ENCODE data around the gene ILF2. TPM values are rescaled to one million over a fixed set of nuclear protein-coding genes. Genes with fewer than 3 reads are reported as not detected.
A peak's percentile ranks its signal among the peaks of the same experiment; 100 is the strongest.

The ILF2 gene
- total and polyA plus RNA-seq, 2 of the 13 experiments (the other 11 are each of a cell fraction or from before 2014, with no cell fraction given) = 292 to 366 TPM

GRCh38 chr1:153626904-153627714 lies 43.7 kb downstream of the ILF2 start, which contains the start of gene S100A13 (continued):
- TF ChIP-seq, protein P1, sequence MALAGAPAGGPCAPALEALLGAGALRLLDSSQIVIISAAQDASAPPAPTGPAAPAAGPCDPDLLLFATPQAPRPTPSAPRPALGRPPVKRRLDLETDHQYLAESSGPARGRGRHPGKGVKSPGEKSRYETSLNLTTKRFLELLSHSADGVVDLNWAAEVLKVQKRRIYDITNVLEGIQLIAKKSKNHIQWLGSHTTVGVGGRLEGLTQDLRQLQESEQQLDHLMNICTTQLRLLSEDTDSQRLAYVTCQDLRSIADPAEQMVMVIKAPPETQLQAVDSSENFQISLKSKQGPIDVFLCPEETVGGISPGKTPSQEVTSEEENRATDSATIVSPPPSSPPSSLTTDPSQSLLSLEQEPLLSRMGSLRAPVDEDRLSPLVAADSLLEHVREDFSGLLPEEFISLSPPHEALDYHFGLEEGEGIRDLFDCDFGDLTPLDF (CRISPR knock-in tag; IDR thresholded peaks at IDR 0.05) = no peak
- TF ChIP-seq MAFK (conservative IDR thresholded peaks at IDR 0.05 in 1 of 2, IDR thresholded peaks at IDR 0.05 in 1 of 2; ENCODE audit: low read length in 2 of 2) (no peak), SKI (IDR thresholded peaks at IDR 0.05; ENCODE audit: partially characterized antibody) (no peak), EHMT2 (IDR thresholded peaks at IDR 0.05; ENCODE audit: borderline replicate concordance, low read depth, low read length) (no peak), ZNF577 (CRISPR knock-in tag; IDR thresholded peaks at IDR 0.05; ENCODE audit: borderline replicate concordance, low read depth) (no peak), SPEN (CRISPR knock-in tag; IDR thresholded peaks at IDR 0.05; ENCODE audit: low read depth) (no peak; the same call in 1 of the 2 replicates), ZNF224 (CRISPR knock-in tag; IDR thresholded peaks at IDR 0.05) (0 out of 2 replicates have a peak, but pooled peaks have one; percentile 68), POLR2AphosphoS5 (IDR thresholded peaks at IDR 0.05; ENCODE audit: low read depth, low read length) (peak; percentile 95), HOXA5 (CRISPR knock-in tag; IDR thresholded peaks at IDR 0.05) (0 out of 2 replicates have a peak, but pooled peaks have one; percentile 41), ZNF138 (CRISPR knock-in tag; IDR thresholded peaks at IDR 0.05; ENCODE audit: low read depth) (no peak; the same call in 1 of the 2 replicates), MYPOP (CRISPR knock-in tag; IDR thresholded peaks at IDR 0.05) (0 out of 2 replicates have a peak, but pooled peaks have one; percentile 23), ZNF883 (CRISPR knock-in tag; IDR thresholded peaks at IDR 0.05; ENCODE audit: not compliant biosample characterization) (no peak), RARG (CRISPR knock-in tag; IDR thresholded peaks at IDR 0.05; ENCODE audit: low read depth) (no peak), ZNF558 (CRISPR knock-in tag; IDR thresholded peaks at IDR 0.05; ENCODE audit: borderline replicate concordance) (0 out of 2 replicates have a peak, but pooled peaks have one; percentile 50), ZBTB3 (CRISPR knock-in tag; IDR thresholded peaks at IDR 0.05; ENCODE audit: borderline replicate concordance, low read depth) (0 out of 2 replicates have a peak, but pooled peaks have one; percentile 50), ZNF234 (CRISPR knock-in tag; conservative IDR thresholded peaks at IDR 0.05) (no peak), ZNF3 (CRISPR knock-in tag; IDR thresholded peaks at IDR 0.05) (no peak), TFE3 (CRISPR knock-in tag; IDR thresholded peaks at IDR 0.05) (no peak), MIXL1 (CRISPR knock-in tag; IDR thresholded peaks at IDR 0.05) (no peak), ZSCAN25 (CRISPR knock-in tag; IDR thresholded peaks at IDR 0.05) (peak; percentile 50; the same call in 1 of the 2 replicates)
- TF ChIP-seq, protein P2, sequence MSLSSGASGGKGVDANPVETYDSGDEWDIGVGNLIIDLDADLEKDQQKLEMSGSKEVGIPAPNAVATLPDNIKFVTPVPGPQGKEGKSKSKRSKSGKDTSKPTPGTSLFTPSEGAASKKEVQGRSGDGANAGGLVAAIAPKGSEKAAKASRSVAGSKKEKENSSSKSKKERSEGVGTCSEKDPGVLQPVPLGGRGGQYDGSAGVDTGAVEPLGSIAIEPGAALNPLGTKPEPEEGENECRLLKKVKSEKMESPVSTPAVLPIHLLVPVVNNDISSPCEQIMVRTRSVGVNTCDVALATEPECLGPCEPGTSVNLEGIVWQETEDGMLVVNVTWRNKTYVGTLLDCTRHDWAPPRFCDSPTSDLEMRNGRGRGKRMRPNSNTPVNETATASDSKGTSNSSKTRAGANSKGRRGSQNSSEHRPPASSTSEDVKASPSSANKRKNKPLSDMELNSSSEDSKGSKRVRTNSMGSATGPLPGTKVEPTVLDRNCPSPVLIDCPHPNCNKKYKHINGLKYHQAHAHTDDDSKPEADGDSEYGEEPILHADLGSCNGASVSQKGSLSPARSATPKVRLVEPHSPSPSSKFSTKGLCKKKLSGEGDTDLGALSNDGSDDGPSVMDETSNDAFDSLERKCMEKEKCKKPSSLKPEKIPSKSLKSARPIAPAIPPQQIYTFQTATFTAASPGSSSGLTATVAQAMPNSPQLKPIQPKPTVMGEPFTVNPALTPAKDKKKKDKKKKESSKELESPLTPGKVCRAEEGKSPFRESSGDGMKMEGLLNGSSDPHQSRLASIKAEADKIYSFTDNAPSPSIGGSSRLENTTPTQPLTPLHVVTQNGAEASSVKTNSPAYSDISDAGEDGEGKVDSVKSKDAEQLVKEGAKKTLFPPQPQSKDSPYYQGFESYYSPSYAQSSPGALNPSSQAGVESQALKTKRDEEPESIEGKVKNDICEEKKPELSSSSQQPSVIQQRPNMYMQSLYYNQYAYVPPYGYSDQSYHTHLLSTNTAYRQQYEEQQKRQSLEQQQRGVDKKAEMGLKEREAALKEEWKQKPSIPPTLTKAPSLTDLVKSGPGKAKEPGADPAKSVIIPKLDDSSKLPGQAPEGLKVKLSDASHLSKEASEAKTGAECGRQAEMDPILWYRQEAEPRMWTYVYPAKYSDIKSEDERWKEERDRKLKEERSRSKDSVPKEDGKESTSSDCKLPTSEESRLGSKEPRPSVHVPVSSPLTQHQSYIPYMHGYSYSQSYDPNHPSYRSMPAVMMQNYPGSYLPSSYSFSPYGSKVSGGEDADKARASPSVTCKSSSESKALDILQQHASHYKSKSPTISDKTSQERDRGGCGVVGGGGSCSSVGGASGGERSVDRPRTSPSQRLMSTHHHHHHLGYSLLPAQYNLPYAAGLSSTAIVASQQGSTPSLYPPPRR (CRISPR knock-in tag; IDR thresholded peaks at IDR 0.05; ENCODE audit: borderline replicate concordance) = 0 out of 2 replicates have a peak, but pooled peaks have one; percentile 12
